Nephron progenitor cell (in vitro differentiated cells): ENCODE measurements around the gene ADAMTS16.
A peak's percentile ranks its signal among the peaks of the same experiment; 100 is the strongest.

Experiments used
- DNase-seq: peaks from one replicate; pipeline ENCODE4 v3.0.0; 2021
- H3K27ac Mint-ChIP-seq: 2 replicates; pipeline ENCODE4 v1.8.0; 2021; ENCODE audit warnings: mild to moderate bottlenecking, moderate library complexity, mixed read lengths
- H3K27me3 Mint-ChIP-seq: 2 replicates; pipeline ENCODE4 v1.8.0; 2021; ENCODE audit warnings: mild to moderate bottlenecking, low read depth, mixed read lengths; ENCODE audit not compliant: poor library complexity
- H3K36me3 Mint-ChIP-seq: 2 replicates; pipeline ENCODE4 v1.8.0; 2021; ENCODE audit warnings: low read depth, mixed read lengths
- H3K4me1 Mint-ChIP-seq: 2 replicates; pipeline ENCODE4 v1.8.0; 2021; ENCODE audit warnings: mixed read lengths
- H3K4me3 Mint-ChIP-seq: 2 replicates; pipeline ENCODE4 v1.8.0; 2021; ENCODE audit warnings: mild to moderate bottlenecking, moderate library complexity, mixed read lengths
- H3K9me3 Mint-ChIP-seq: 2 replicates; pipeline ENCODE4 v1.8.0; 2021; ENCODE audit warnings: mild to moderate bottlenecking, moderate library complexity, mixed read lengths
- CTCF ChIP-seq: fragments of 200-600 bp; sonication (generic); IDR thresholded peaks from 2 replicates; pipeline ENCODE4 v1.5.0; 2021; ENCODE audit warnings: antibody characterized with exemption

The ADAMTS16 gene

GRCh38 chr5:5140479-5141338, 579 bp downstream of the ADAMTS16 start:
- peak overlapping the region; percentile 79 for H3K4me3 Mint-ChIP-seq
- TF ChIP-seq CTCF, result no peak
- H3K9me3 Mint-ChIP-seq, result peaks cover 13% of the 10 kb centered on the region
- H3K4me1 Mint-ChIP-seq, result peaks cover 24% of the 10 kb centered on the region
- peak; percentile 56 for DNase-seq
- H3K27me3 Mint-ChIP-seq, result peaks cover 40% of the 10 kb centered on the region
- H3K27ac Mint-ChIP-seq, result no peak overlapping the region
- H3K36me3 Mint-ChIP-seq, result no peaks in the 10 kb centered on the region

GRCh38 chr5:5141339-5141599, 1.1 kb downstream of the ADAMTS16 start:
- Mint-ChIP-seq H3K27ac (no peak overlapping the region), H3K4me3 (peak overlapping the region; percentile 79), H3K27me3 (peaks cover 40% of the 10 kb centered on the region), H3K36me3 (no peaks in the 10 kb centered on the region), H3K9me3 (peaks cover 13% of the 10 kb centered on the region), H3K4me1 (peaks cover 19% of the 10 kb centered on the region)
- TF ChIP-seq CTCF, result no peak
- no peak for DNase-seq

DNA sequence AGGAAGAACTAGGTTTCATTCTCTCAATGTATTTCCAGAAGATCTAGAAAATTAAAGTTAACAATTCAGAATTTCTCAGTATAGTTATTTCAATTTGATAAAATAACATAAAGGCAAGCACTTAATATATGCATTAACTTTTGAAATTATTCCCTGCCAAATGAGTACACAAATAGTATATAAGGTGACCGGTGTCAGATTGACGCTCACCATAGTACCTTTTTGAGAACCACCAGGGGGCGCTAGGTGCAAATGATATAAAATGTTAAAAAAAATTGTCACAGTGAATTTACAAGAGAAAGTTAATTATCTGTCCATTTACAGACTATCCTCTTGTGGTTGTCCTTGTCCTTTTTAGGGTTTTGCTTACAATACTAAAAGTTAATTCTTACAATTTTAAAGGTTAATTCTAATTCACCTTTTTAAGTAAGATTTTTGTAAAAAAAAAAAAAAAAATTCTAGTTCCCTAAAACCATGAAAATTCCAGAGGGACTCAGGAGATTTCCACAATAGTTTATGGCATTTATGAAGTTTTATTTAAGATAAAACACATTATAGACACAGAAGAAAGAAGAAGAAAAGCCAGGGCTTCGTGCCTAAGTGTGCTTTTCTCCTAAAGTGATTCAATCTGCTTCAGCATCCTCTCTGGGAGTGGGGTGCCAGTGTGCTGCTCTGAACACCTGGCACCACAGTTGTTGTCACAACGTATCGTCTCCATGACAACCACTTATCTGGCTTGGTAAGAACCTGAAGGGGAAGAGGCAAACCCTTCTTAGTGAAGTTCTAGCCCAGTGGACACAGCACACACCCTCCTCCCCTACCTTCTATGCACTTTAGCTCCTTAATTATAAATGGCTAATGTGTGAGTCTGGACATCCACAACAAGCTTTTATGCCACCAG, 1.7 kb downstream of the ADAMTS16 start:
- H3K36me3 Mint-ChIP-seq, result no peaks in the 10 kb centered on the region
- peaks cover 13% of the 10 kb centered on the region for H3K9me3 Mint-ChIP-seq
- no peak overlapping the region for H3K4me3 Mint-ChIP-seq
- peaks cover 40% of the 10 kb centered on the region for H3K27me3 Mint-ChIP-seq
- peak; percentile 68 for DNase-seq
- H3K27ac Mint-ChIP-seq, result no peak overlapping the region
- TF ChIP-seq CTCF, result peak; percentile 83
- peaks cover 13% of the 10 kb centered on the region for H3K4me1 Mint-ChIP-seq

DNA sequence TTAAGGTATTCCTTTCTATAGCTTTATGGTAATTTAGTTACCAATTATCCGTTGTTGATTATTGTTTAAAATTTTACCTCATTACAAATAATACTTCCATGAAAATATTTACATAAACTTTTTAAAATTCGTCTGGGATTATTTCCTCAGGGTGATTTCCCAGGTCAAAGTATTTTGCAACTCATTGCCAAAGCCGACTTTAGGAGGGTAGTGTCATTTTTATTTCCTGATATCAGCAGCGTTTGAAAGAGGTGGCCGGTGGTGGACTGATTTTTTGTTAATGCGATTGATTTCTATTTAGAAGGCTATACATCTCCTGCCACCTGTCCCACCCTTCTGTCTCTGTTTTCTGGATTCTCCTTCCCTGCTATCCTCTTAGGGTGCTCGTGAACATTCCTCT, 4.3 kb downstream of the ADAMTS16 start:
- no peak for TF ChIP-seq CTCF
- Mint-ChIP-seq H3K4me1 (peaks cover 7% of the 10 kb centered on the region), H3K27ac (no peak overlapping the region), H3K9me3 (peaks cover 11% of the 10 kb centered on the region), H3K4me3 (no peak overlapping the region), H3K27me3 (peaks cover 22% of the 10 kb centered on the region), H3K36me3 (peaks cover 7% of the 10 kb centered on the region)
- DNase-seq, result no peak

DNA sequence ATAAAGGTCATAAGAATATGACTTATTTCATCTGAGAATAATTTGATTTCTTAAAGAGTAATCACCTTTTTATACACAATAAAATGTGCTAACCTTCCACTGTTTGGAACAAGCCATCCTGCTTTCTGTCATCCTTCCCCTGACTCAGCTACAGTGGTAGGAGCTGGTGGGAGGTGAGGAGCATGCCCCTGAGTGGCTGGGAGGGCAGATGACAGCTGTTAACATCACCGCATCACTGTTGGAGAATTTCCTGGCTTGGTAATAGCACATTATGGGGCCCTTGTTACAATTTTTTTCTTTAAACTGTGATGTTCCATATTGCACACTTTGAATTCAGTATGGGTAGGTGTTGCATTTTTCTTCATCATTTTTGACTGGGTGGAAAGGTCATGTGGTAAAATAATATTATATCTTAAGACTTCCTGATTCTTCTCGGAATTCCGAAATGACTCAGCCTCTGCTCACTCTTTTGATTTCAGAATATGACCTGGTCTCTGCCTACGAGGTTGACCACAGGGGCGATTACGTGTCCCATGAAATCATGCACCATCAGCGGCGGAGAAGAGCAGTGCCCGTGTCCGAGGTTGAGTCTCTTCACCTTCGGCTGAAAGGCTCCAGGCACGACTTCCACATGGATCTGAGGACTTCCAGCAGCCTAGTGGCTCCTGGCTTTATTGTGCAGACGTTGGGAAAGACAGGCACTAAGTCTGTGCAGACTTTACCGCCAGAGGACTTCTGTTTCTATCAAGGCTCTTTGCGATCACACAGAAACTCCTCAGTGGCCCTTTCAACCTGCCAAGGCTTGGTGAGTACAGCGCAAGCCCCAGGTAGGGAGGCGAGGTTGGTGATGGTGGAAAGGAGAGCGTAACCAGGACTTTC, 5.8 kb downstream of the ADAMTS16 start:
- Mint-ChIP-seq H3K4me1 (peaks cover 4% of the 10 kb centered on the region), H3K27me3 (peaks cover 13% of the 10 kb centered on the region), H3K27ac (no peak overlapping the region), H3K36me3 (peaks cover 10% of the 10 kb centered on the region), H3K9me3 (peaks cover 23% of the 10 kb centered on the region), H3K4me3 (no peak overlapping the region)
- DNase-seq, result no peak
- no peak for TF ChIP-seq CTCF
